GM19099 (cell line): ENCODE measurements around the gene FOXJ2.

Experiments used
- POLR2A ChIP-seq: IDR thresholded peaks from 3 replicates; pipeline ENCODE4 v1.6.1; 2011; ENCODE audit warnings: low read depth; ENCODE audit not compliant: insufficient read length; ENCODE audit errors: extremely low read depth

FOXJ2 gene

DNA sequence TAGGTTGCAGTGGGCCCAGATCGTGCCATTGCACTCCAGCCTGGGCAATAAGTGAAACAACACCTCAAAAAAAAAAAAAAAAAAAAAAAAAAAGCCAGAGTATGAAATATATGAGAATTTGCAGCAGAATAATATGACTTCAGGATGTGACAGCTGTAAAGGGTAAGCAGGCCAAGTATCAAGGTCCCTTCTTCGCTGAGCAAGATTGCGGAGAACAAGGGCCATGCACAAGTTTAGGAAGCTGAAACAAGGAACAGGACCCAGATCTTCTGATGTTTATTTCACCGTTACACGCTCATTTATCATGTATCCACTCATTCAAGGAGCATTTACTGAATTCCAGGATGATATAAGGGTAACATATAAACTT lies 659 bp upstream of the FOXJ2 start:
- TF ChIP-seq POLR2A = no peak

DNA sequence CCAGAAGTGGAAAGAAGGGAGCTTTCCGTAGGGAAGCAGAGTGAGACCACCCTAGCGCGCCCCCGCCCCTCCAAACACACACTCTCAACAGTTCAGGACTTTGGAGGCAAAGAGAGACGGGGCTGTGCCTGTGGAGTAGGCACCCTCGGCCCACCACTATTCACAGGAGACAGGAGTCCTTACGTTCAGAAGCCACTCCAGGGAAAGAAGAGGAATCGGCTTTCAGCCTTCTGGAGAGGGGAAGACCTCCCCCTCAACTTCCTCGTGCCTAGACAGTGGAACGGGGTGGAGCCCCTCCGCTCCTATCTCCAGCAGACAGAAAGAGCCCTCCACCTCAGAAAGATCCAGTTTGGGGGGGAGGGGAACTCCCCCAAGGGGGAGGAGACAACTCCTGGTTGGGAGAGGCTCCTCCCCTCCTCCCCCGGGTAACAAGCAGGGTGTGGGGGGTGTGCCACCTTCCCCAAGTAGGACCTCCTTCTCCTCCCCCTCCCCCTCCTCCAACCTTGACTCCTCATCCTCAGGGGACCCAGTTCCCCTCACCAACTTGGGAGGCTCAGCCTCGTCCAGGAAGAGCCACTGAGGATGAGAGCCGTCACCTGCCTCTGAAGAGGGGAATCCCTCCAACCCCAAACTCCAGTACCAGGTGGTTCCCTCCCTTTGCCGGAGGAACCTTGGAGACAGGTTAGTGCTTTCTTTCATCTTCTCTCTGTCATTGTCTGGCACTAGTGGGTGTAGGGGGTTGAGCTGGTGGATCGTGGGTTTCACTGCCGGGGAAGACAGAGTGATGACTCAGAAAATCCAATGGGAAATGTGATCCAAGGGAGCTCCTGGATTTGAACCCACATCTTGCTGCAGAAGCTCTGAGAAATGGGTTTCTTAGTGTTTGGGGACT lies 883 bp downstream of the FOXJ2 start:
- TF ChIP-seq POLR2A = no peak

DNA sequence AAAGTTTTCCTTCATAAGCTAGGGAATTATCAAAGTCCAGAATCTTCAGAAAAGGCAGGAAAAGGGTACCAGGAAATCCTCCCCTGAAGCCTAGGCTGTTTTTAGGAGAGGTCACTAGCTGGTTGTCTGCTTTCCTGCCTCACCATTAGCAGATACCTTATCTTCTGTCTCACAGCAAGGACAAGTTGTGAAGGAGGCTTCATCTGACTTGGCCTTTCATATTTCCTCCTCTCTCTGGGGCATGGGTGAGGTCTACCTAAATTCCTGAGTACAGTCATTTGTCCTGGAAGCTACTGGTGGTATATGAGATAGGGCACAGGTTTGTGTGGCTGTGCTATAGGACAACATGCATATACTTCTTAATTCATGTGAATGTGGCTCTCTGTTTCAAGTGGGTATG lies 2.3 kb downstream of the FOXJ2 start:
- no peak for TF ChIP-seq POLR2A

DNA sequence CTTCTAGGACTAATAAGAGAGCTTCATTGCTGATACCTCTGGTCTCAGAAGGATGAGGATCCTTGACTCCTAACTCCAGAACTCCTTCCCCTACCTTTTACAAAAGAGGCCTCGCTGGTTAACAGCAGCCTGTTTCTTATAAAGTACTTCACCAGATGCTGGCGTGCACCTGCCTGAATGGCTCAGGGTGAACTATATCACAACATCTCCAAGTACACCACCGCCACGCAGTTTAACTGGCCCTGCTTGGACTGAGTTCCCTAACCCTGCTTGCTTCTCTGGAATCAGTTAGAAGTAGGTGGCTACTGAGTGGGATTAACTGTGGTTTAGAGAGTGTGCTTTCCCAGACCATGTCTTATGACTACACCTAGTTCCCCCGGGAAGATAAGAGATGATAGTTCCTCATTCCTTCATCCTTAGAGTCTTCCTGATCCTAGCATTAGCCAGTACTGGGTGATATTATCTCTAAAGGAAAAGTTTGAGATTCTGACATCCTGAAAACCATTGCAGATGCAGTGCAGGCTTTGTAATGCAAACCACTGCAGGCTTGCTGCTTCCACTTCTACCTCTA lies 3.0 kb downstream of the FOXJ2 start:
- no peak for TF ChIP-seq POLR2A

DNA sequence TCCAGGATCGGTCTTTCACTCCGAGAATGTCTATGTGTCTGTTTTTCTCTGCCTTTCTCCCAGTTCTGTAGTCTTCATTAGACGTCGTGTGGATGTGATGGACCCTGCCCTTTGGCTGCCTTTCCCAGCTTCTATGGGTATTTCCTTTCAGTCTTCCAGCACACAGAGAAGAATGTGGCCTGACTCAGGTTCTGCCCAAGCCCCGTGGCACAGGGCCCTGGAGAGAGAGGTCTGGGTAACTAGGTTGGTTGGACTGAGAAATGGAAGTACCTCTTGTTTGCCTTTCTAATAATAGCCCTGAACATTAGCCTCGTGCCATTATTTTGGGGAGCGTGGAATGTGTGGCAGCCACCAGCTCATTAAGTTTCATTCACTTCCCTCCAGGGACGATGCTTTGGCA lies 3.8 kb downstream of the FOXJ2 start:
- TF ChIP-seq POLR2A = no peak

DNA sequence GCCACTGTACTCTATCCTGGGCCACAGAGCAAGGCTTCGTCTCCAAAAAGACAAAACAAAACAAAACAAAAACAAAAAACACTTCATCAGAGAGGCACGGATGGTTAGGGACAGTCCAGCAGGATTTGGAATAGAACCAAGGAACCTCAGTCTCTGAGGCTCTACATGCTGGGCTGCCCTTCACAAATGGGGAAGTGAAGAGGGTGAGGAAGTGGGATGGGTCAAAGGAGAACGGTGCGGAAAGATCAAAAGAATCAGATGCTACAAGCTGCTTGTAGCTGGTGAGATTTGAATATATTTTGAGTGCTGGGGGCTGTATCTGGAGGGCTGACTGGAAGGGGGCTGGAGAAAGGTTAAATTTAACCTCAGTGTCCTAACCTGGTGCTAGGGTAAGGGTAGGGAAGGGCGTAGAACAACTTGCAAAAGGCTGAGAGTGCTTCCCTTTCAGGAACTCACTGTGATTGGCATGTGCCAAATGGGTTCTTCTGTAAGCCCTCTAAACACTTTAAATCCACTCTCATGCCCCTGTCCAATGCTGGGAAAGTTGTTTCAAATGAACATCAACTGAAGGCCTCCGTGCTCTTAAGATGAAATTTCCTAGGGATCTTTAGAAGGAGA lies 4.6 kb downstream of the FOXJ2 start:
- no peak for TF ChIP-seq POLR2A

DNA sequence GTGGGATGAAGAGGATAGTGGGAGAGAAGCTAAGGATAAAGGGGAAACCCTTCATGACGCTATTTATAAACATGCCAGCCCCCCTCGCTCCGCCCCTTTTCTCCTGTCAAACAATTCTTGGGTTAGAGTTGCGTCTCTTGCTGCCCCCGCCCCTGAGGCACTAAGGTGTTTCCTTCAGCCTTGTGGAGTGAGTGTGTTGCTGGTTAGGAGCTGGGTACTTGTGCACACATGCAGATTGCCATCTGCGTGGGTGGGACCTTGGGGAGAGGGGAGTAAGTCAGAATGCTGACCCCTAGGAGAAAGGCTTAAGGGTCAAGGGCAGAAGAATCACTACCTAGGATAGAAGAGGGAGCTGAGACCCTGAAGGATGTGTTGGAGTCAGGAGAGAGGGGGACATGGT lies 5.4 kb downstream of the FOXJ2 start:
- TF ChIP-seq POLR2A = no peak

DNA sequence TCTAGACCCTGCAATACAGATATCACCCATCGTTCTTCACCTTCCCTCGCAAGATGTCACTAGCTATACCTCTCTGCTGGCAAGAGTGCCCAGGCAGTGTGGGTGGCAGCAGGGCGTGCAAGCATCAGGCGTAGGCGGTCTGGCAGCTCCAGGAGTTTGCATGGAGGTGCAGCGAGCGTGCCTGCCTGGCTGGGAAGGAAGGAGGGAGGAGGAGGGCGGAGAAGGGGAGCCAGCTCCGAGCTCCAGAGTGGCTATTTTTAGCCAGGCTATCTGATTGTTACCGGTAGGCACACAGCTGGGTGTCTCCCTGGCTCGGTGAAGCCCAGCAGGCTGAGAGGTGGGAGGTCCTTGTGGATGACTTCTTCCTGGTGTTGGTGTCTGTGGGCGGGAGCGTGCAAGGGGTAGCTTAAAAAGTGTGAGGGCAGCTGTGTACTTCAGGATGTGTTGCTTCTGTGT lies 6.2 kb downstream of the FOXJ2 start:
- TF ChIP-seq POLR2A = no peak

DNA sequence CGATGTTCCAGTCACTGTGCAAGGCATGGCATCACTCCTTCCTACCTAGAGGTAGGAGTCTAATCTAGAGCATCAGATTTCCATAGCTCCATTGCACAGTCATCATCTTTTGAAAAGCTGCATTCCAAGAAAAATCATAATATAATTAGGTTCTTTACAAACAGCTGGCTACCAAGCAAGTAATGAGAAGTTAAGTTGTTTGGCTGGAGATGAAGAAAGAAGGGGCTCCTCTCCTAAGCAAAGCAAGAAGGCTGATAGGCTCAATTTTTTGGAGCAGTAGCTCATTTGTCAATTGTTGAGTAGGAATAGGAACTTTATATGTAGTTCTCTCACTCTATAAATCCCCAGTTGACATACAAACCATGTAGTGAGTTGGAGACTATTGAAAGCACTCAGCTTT lies 8.3 kb downstream of the FOXJ2 start:
- TF ChIP-seq POLR2A = no peak

DNA sequence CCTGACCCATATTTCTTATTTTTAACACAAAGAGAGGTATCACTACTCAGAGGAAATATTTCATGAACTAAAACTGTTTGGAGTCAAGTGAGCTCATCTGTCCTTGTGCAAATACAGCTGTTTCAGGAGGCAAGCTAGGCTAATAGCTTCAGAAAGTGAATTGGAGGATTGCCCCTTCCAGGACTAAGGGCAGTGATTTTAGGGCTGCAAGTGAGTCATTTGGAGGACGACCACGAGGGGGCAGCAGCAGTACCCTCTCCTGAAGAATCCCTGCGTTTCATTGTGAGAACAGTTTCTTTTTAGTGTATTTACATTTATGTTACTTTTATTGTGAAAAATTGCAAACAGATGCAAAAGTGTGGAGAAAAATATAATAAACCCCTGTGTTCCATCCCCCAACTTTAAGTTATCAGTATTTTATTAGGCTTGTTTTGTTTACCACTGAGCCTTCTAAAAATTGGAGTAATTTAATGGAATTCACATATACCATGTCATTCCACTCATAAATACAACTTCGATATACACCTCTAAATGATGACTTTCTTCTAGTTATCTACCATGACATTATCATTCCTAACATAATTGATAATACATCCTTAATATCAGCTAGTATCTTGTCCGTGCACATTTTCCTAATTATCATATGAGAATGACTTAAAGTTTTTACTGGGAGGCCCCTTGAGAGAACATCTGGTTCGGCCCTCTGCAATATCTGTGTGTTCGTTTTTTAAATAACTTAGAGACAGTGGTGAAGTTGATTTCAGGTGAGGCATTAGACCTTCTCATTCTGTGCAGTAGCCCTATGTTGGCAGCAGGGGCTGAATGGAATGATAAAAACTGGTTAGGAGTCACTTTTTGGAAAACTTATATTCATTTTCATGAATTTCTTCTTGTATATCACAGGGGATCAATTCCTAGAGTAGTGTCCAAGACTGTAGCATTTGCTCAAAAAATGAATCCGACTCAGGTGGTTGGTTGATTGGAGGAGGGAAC lies 13.7 kb downstream of the FOXJ2 start:
- TF ChIP-seq POLR2A = no peak

DNA sequence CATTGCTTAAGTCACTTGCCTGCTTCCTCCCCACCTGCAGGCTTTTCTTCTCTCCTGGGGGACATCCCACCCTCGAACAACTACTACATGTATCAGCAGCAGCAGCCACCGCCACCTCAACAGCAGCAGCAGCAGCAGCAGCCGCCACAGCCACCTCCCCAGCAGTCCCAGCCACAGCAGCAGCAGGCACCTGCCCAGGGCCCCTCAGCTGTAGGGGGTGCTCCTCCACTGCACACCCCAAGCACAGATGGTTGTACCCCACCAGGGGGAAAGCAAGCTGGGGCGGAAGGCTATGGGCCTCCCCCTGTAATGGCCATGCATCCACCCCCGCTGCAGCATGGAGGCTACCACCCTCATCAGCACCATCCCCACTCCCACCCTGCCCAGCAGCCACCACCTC lies 15.3 kb downstream of the FOXJ2 start:
- no peak for TF ChIP-seq POLR2A

DNA sequence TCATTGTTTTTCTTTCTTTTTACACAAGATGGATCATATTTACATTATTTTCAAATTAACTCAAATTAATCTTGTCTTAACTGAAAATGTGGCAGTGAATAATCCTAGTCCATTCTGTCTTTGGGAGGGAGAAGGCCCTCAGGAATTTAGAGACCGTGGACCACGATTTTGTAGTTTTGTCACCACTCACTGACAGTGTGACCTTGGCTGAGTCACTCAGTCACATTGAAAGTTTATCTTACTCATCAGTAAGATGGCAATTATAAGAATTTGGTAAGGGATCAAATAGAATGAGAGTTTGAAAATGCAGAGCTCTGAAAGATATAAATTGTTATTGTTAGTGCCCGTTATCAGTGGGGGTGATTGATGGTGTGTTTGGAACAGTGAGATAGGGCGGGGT lies 16.4 kb downstream of the FOXJ2 start:
- no peak for TF ChIP-seq POLR2A

DNA sequence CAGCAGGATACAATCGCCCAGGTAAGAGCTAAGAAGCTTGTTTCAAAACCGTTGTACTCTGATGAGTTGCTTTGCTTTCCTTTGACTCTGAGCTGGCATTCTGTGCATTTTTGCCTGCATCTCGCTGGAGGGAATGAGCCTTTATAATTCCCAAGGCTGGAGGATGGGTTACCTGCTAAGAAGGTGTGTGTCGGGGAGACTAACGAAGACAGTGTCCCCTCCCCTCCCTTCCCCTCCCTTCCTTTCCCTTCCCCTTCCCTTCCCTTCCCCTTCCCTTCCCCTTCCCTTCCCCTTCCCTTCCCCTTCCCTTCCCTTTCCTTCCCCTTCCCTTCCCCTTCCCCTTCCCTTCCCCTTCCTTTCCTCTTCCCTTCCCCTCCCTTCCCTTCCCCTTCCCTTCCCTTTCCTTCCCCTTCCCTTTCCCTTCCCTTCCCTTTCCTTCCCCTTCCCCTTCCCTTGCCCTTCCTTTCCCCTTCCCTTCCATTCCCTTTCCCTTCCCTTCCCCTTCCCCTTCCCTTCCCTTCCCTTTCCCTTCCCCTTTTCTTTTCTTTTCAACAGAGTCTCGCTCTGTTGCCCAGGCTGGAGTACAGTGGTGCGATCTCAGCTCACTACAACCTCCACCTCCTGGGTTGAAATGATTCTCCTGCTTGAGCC lies 18.2 kb downstream of the FOXJ2 start:
- no peak for TF ChIP-seq POLR2A

DNA sequence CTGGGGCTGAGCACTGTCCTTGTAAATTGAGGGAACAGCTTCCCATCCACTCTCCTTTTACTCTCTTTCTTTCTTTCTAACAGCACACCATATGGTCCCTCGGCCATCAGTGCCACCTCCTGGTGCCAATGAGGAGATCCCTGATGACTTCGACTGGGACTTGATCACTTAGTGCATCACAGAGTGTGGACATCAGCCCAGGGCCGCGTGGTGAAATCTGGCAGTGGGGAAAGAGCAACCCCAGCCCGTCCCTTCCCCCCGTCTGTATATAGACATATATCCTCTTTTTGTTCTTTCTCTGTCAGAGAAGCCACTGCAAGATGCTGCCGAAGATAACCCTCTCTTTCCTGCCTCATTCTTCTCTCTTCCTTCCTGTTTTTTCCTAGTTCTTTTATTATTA lies 20.2 kb downstream of the FOXJ2 start:
- no peak for TF ChIP-seq POLR2A

DNA sequence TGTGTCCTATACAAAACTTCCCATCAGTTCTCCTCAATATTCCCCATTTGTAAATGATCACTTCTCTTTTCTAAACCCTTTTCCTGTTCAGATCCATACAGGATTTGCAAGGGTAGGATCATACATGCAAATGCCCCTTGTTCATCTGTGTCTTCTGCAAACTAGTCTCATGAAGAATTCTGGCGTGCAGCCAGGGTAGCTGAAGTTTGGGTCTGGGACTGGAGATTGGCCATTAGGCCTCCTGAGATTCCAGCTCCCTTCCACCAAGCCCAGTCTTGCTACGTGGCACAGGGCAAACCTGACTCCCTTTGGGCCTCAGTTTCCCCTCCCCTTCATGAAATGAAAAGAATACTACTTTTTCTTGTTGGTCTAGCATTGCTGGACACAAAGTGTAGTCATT lies 22.3 kb downstream of the FOXJ2 start:
- TF ChIP-seq POLR2A = no peak

DNA sequence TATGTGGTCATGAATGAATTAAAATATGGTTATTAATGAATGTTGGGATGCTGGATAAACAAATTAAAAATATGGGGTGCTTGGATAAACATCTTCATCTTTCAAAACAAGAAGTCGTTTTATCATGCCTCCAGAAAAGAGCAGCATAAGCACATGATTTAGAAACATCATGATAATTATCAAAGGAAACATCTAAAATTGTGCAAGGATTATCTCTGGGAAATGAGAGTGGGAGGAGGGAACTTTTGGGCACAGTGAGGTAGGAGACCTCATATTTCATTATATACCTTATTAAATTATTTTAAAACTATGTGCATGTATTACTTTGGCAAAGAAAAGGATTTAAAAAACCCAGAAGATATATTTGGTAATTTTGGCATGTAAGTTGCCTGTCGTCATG lies 24.8 kb downstream of the FOXJ2 start:
- TF ChIP-seq POLR2A = no peak
